ENCODE measurements around the gene PROM1. TPM values are rescaled to one million over a fixed set of nuclear protein-coding genes. Genes with fewer than 3 reads are reported as not detected.

The PROM1 gene
- total RNA-seq, 1 experiment from 2014 or later: 17.7 TPM

- Histone ChIP-seq H3K9ac (ENCODE audit: low read length) (no peak overlapping the region), H3K4me3 (replicated peaks in 1 of 2; ENCODE audit: low read depth in 1 of 2, low read length in 2 of 2) (no peak overlapping the region), H3K9me2 (ENCODE audit: insufficient read depth) (no peaks in the 10 kb centered on the region), H3K9me3 (ENCODE audit: control insufficient read depth in 1 of 2, insufficient read depth in 1 of 2, low read depth in 1 of 2, low read length in 2 of 2) (no peaks in the 10 kb centered on the region), H4K20me1 (ENCODE audit: insufficient read depth) (no peaks in the 10 kb centered on the region), H3K36me3 (ENCODE audit: control insufficient read depth in 1 of 2, insufficient read depth in 2 of 2, low read length in 2 of 2) (no peaks in the 10 kb centered on the region), H3K27me3 (ENCODE audit: insufficient read depth, low read length) (0 out of 2 replicates have a peak, but pooled peaks cover 11% of the 10 kb centered on the region), H3K27ac (ENCODE audit: low read depth, low read length) (no peak overlapping the region), H3K4me1 (ENCODE audit: control insufficient read depth in 1 of 2, insufficient read depth in 2 of 2, low read length in 2 of 2) (no peaks in the 10 kb centered on the region), H3K4me2 (ENCODE audit: low read length) (no peak overlapping the region), H3K79me2 (ENCODE audit: insufficient read depth, low read length) (no peaks in the 10 kb centered on the region), H2AFZ (ENCODE audit: low read depth, low read length, poor library complexity, severe bottlenecking) (no peak overlapping the region)
- BruUV-seq (replicated peaks): no TSS peak
- intact Hi-C loops (cut with micrococcal nuclease): no loop called here
- ChIA-PET POLR2A (no interaction called here), CTCF (no interaction called here), RAD21 (ENCODE audit: low non-redundant PET in 1 of 2, low total read pairs in 2 of 2, uncharacterized antibody in 2 of 2, unreplicated experiment in 2 of 2) (no interaction called here)
- DNase-seq (ENCODE audit: low read depth, low spot score): no peak
- no peak for ATAC-seq
- TF ChIP-seq TCF7L2 (IDR thresholded peaks at IDR 0.05; ENCODE audit: borderline replicate concordance, extremely low read depth, insufficient read depth, insufficient read length): no peak
- no peak for TF ChIP-seq POLR2AphosphoS5 (IDR thresholded peaks at IDR 0.05; ENCODE audit: low read depth, low read length)
- TF ChIP-seq RAD21 (IDR thresholded peaks at IDR 0.05; ENCODE audit: low read depth): no peak
- TF ChIP-seq YY1 (IDR thresholded peaks at IDR 0.05; ENCODE audit: extremely low read depth, insufficient replicate concordance, low read depth, low read length): no peak
- no peak for TF ChIP-seq JUND (IDR thresholded peaks at IDR 0.05)
- TF ChIP-seq ELF1 (IDR thresholded peaks at IDR 0.05; ENCODE audit: borderline replicate concordance, low read depth): no peak
- TF ChIP-seq CBX3 (IDR thresholded peaks at IDR 0.05; ENCODE audit: low read depth): no peak
- no peak for TF ChIP-seq FOSL1 (IDR thresholded peaks at IDR 0.05; ENCODE audit: low read depth)
- no peak for TF ChIP-seq ATF3 (IDR thresholded peaks at IDR 0.05)
- TF ChIP-seq CEBPB (IDR thresholded peaks at IDR 0.05; ENCODE audit: low read depth): no peak
- TF ChIP-seq ZFX (IDR thresholded peaks at IDR 0.05): no peak
- TF ChIP-seq SP1 (IDR thresholded peaks at IDR 0.05; ENCODE audit: low read depth): no peak
- no peak for TF ChIP-seq EZH2phosphoT487 (IDR thresholded peaks at IDR 0.05; ENCODE audit: borderline replicate concordance)
- no peak for TF ChIP-seq MAX (IDR thresholded peaks at IDR 0.05)
- TF ChIP-seq EZH2 (IDR thresholded peaks at IDR 0.05): no peak
- TF ChIP-seq CTCF (IDR thresholded peaks at IDR 0.05 in 2 of 3, conservative IDR thresholded peaks at IDR 0.05 in 1 of 3; ENCODE audit: borderline replicate concordance in 1 of 3, insufficient read depth in 1 of 3, low read depth in 2 of 3, low read length in 2 of 3): no peak
- TF ChIP-seq SRF (IDR thresholded peaks at IDR 0.05; ENCODE audit: low read depth): no peak
- TF ChIP-seq EGR1 (IDR thresholded peaks at IDR 0.05; ENCODE audit: low read depth): no peak
- no peak for TF ChIP-seq REST (IDR thresholded peaks at IDR 0.05; ENCODE audit: low read depth)
- no peak for TF ChIP-seq POLR2A (IDR thresholded peaks at IDR 0.05; ENCODE audit: borderline replicate concordance, extremely low read depth, insufficient read depth, insufficient read length)
Measured at GRCh38 chr4:16120720-16121119, 36.9 kb upstream of the PROM1 start.

All from HCT116 (cell line).